HFFc6 (cell line): Measurements from ENCODE around the gene MAP4K1. TPM values are rescaled to one million over a fixed set of nuclear protein-coding genes. Genes with fewer than 3 reads are reported as not detected.
A peak's percentile ranks its signal among the peaks of the same experiment; 100 is the strongest.

Source experiments
- DNase-seq: peaks from one replicate; pipeline ENCODE4 v3.0.0-alpha.2; 2018
- H3K27ac Mint-ChIP-seq: 2 replicates; pipeline ENCODE4 v1.8.0; 2020; ENCODE audit warnings: mild to moderate bottlenecking, mixed read lengths
- H3K27me3 Mint-ChIP-seq: 2 replicates; pipeline ENCODE4 v1.8.0; 2021; ENCODE audit warnings: mild to moderate bottlenecking, moderate library complexity, mixed read lengths; ENCODE audit not compliant: insufficient read depth
- H3K36me3 Mint-ChIP-seq: 2 replicates; pipeline ENCODE4 v1.8.0; 2021; ENCODE audit warnings: low read depth, mixed read lengths
- H3K4me1 Mint-ChIP-seq: 2 replicates; pipeline ENCODE4 v1.8.0; 2020; ENCODE audit warnings: low read depth, mixed read lengths
- H3K4me3 Mint-ChIP-seq: 2 replicates; pipeline ENCODE4 v1.8.0; 2020; ENCODE audit warnings: mild to moderate bottlenecking, moderate library complexity, mixed read lengths
- H3K9me3 Mint-ChIP-seq: 2 replicates; pipeline ENCODE4 v1.8.0; 2020; ENCODE audit warnings: mild to moderate bottlenecking, mixed read lengths
- CTCF ChIP-seq: fragments of 200-600 bp; sonication (generic); IDR thresholded peaks from 2 replicates; pipeline ENCODE4 v1.5.0; 2021; ENCODE audit warnings: antibody characterized with exemption, mild to moderate bottlenecking
- total RNA-seq, 6 experiments: library from RNA; stranded (reverse); fragmentation: NEBNext Ultra II Directional; extraction: Animal tissue kit (Norgen Biotek cat#: 25700); gene quantifications; 2 replicates in 1 of 6; 3 replicates in 5 of 6; pipeline ENCODE4 v1.2.3, GENCODE V29; 2021

Gene MAP4K1
- total RNA-seq, 6 experiments from 2014 or later: 0.27 to 0.74 (median 0.28) TPM; not detected in 3

GRCh38 chr19:38549061-38549460, 68.7 kb downstream of the MAP4K1 start:
- Mint-ChIP-seq H3K27ac (no peak overlapping the region), H3K4me3 (no peak overlapping the region), H3K9me3 (no peaks in the 10 kb centered on the region), H3K36me3 (no peaks in the 10 kb centered on the region), H3K4me1 (peaks cover 13% of the 10 kb centered on the region), H3K27me3 (peaks cover 8% of the 10 kb centered on the region)
- no peak for TF ChIP-seq CTCF
- DNase-seq: no peak

- Mint-ChIP-seq H3K4me1 (peaks cover 18% of the 10 kb centered on the region), H3K9me3 (no peaks in the 10 kb centered on the region), H3K4me3 (no peak overlapping the region), H3K27me3 (peaks cover 8% of the 10 kb centered on the region), H3K36me3 (no peaks in the 10 kb centered on the region), H3K27ac (no peak overlapping the region)
- TF ChIP-seq CTCF: no peak
- DNase-seq: no peak
Observed at GRCh38 chr19:38547421-38547820, 70.3 kb downstream of the MAP4K1 start.

GRCh38 chr19:38545596-38545995, 72.2 kb downstream of the MAP4K1 start:
- no peak for TF ChIP-seq CTCF
- DNase-seq: no peak
- Mint-ChIP-seq H3K9me3 (no peaks in the 10 kb centered on the region), H3K36me3 (no peaks in the 10 kb centered on the region), H3K27ac (peak overlapping the region; percentile 84), H3K4me1 (peaks cover 18% of the 10 kb centered on the region), H3K27me3 (peaks cover 3% of the 10 kb centered on the region), H3K4me3 (no peak overlapping the region)

- H3K9me3 Mint-ChIP-seq: no peaks in the 10 kb centered on the region
- H3K4me1 Mint-ChIP-seq: peaks cover 18% of the 10 kb centered on the region
- H3K27ac Mint-ChIP-seq: peak overlapping the region; percentile 84
- peak; percentile 55 for TF ChIP-seq CTCF
- H3K27me3 Mint-ChIP-seq: peaks cover 3% of the 10 kb centered on the region
- DNase-seq: peak; percentile 9
- H3K36me3 Mint-ChIP-seq: no peaks in the 10 kb centered on the region
- peak overlapping the region; percentile 77 for H3K4me3 Mint-ChIP-seq
Observed at GRCh38 chr19:38544569-38545315, 73.0 kb downstream of the MAP4K1 start.

GRCh38 chr19:38543807-38544568, 73.8 kb downstream of the MAP4K1 start:
- peak; percentile 96 for DNase-seq
- no peaks in the 10 kb centered on the region for H3K9me3 Mint-ChIP-seq
- H3K4me3 Mint-ChIP-seq: peak overlapping the region; percentile 77
- peak; percentile 83; the same call in 1 of the 2 replicates for TF ChIP-seq CTCF
- peaks cover 10% of the 10 kb centered on the region for H3K27me3 Mint-ChIP-seq
- no peaks in the 10 kb centered on the region for H3K36me3 Mint-ChIP-seq
- H3K27ac Mint-ChIP-seq: peak overlapping the region; percentile 84
- H3K4me1 Mint-ChIP-seq: peaks cover 18% of the 10 kb centered on the region
